ENCODE data around the gene PRKAR1A. TPM values are rescaled to one million over a fixed set of nuclear protein-coding genes. Genes with fewer than 3 reads are reported as not detected.

Gene PRKAR1A
- 230 and 298 TPM in 2 replicates for total RNA-seq

DNA sequence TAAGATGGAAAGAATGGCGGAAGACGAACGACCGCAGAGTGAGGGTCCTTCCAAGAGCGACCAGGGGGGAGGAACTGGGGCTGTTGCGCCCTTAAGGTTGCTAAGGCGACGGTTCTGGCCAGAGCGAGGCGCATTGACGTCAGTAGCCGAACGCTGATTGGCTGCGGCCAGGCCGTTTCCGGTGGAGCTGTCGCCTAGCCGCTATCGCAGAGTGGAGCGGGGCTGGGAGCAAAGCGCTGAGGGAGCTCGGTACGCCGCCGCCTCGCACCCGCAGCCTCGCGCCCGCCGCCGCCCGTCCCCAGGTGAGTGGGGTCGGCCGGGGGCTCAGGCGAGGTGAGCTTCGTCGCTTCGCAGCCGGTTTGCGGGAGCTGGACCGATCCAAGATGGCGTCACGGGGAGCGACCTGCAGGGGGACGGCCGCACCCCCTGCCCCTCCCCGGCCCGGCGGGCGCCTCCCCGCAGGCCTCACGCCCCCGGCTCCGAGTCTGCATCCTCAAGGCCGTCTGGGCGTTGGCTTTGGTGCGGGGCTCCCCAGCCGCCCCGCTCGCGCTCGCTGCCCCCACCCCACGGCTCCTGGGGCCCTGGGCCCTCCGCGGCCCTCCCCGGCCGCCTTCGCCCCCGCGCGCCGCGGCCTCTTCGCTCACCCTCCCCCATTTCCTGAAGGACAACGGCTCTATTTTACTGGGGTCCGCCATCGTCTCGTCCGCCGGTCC, at the start of gene PRKAR1A:
Gene PRKAR1A (plus strand): TSS at position 184 of the 713 bp plus-strand sequence. CDS start 2,970 bp downstream, outside the sequence.

Other genes starting within 250 kb of the PRKAR1A start
- 0.91 and 0.97 TPM in 2 replicates for gene SLC16A6, start 221.3 kb upstream of the PRKAR1A start, total RNA-seq
- gene ARSG, start 220.9 kb upstream of the PRKAR1A start, total RNA-seq = 2.3 and 3.3 TPM in 2 replicates
- 58.4 and 70.8 TPM in 2 replicates for gene WIPI1, start 54.9 kb upstream of the PRKAR1A start, total RNA-seq
- gene FAM20A, start 88.9 kb downstream of the PRKAR1A start, total RNA-seq = 0.30 TPM in 1 of 2 replicates, not detected in the other